GM21447 (cell line): ENCODE results near the gene CASS4.

ENCODE experiments used
- ATAC-seq: cut with Tn5 transposase; IDR thresholded peaks from one replicate; pipeline ENCODE4 v1.9.1; 2021; ENCODE audit not compliant: unreplicated experiment

The CASS4 gene

GRCh38 chr20:56501116-56501515, 89.1 kb downstream of the CASS4 start:
- no peak for ATAC-seq

DNA sequence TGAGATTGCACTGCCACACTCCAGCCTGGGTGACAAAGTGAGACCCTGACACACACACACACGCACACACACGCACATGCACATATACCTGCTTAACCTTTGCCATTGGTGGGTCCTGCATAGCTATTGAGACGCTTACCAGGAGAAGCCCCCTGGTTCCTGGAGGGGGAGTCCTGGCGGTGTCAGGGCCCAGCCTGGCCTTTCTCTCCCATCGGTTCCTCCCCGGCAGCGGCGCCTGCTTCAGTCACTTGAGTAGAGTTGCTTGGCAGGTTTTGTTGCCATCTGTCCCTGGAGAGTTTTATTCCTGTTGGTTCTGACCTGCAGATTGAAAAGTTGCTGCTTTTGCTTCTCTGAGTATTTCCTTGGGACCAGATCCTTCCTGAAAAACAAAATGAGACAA, 91.9 kb downstream of the CASS4 start:
- no peak for ATAC-seq

- no peak for ATAC-seq
Observed at GRCh38 chr20:56504373-56505005, 92.4 kb downstream of the CASS4 start.

DNA sequence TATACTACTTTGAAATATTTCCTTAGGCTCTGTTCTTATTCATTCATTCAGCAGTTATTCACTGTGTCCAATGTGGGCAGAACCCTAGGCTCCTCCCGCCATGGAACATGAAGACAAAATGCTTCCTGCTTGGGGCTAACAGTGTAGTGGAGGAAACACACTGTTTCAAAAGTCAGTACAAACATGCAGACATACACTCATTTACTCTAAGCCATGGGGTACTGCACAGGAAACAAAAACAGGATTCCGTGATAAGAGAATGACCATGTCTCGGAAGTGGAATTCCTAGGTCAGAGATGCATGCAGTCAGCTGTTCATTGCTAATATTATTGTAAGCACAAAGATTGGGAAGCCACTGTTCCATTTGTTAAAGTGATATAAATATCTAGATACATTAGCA, 94.0 kb downstream of the CASS4 start:
- ATAC-seq: no peak
